Measurements from ENCODE around the gene CREB3L2.
"Not testable (repeated sequence)": the region's sequence is repeated elsewhere in the genome, so short reads cannot be mapped to it uniquely, and the experiment has no call there.

CREB3L2 gene

GRCh38 chr7:138024765-138025164, 22.9 kb upstream of the CREB3L2 start:
- peaks cover 6% of the 10 kb centered on the region for H3K9me3 Mint-ChIP-seq (ENCODE audit: low read depth)
- H3K27ac Mint-ChIP-seq, result no peak overlapping the region
- peaks cover 6% of the 10 kb centered on the region for H3K4me1 Mint-ChIP-seq (ENCODE audit: low read depth)
- peaks cover 5% of the 10 kb centered on the region for H3K27me3 Mint-ChIP-seq
- no peak overlapping the region for H3K4me3 Mint-ChIP-seq
- peaks cover 5% of the 10 kb centered on the region for H3K36me3 Mint-ChIP-seq

GRCh38 chr7:138024343-138024691, 22.4 kb upstream of the CREB3L2 start:
- Mint-ChIP-seq H3K36me3 (peaks cover 5% of the 10 kb centered on the region), H3K27me3 (peaks cover 5% of the 10 kb centered on the region), H3K9me3 (ENCODE audit: low read depth) (peaks cover 6% of the 10 kb centered on the region), H3K4me3 (no peak overlapping the region), H3K27ac (no peak overlapping the region), H3K4me1 (ENCODE audit: low read depth) (peaks cover 6% of the 10 kb centered on the region)

GRCh38 chr7:138023618-138024342, 21.9 kb upstream of the CREB3L2 start:
- Mint-ChIP-seq H3K9me3 (ENCODE audit: low read depth) (peaks cover 6% of the 10 kb centered on the region), H3K27me3 (peaks cover 3% of the 10 kb centered on the region), H3K4me3 (no peak overlapping the region), H3K36me3 (peaks cover 5% of the 10 kb centered on the region), H3K27ac (no peak overlapping the region), H3K4me1 (ENCODE audit: low read depth) (peaks cover 6% of the 10 kb centered on the region)

- Mint-ChIP-seq H3K4me1 (ENCODE audit: low read depth) (peaks cover 6% of the 10 kb centered on the region), H3K27me3 (no peaks in the 10 kb centered on the region), H3K27ac (no peak overlapping the region), H3K9me3 (ENCODE audit: low read depth) (peaks cover 6% of the 10 kb centered on the region), H3K4me3 (no peak overlapping the region), H3K36me3 (peaks cover 5% of the 10 kb centered on the region)
Measured at GRCh38 chr7:138021889-138022288, 20.0 kb upstream of the CREB3L2 start.

- Mint-ChIP-seq H3K9me3 (ENCODE audit: low read depth) (no peaks in the 10 kb centered on the region), H3K27me3 (no peaks in the 10 kb centered on the region), H3K36me3 (peaks cover 2% of the 10 kb centered on the region), H3K4me1 (ENCODE audit: low read depth) (no peaks in the 10 kb centered on the region), H3K4me3 (no peak overlapping the region), H3K27ac (no peak overlapping the region)
Measured at GRCh38 chr7:138017992-138018391, 16.1 kb upstream of the CREB3L2 start.

GRCh38 chr7:138015096-138015495, 13.2 kb upstream of the CREB3L2 start:
- H3K36me3 Mint-ChIP-seq, result no peaks in the 10 kb centered on the region
- H3K9me3 Mint-ChIP-seq (ENCODE audit: low read depth), result no peaks in the 10 kb centered on the region
- no peak overlapping the region for H3K4me3 Mint-ChIP-seq
- H3K27me3 Mint-ChIP-seq, result no peaks in the 10 kb centered on the region
- no peak overlapping the region for H3K27ac Mint-ChIP-seq
- no peaks in the 10 kb centered on the region for H3K4me1 Mint-ChIP-seq (ENCODE audit: low read depth)

GRCh38 chr7:138014686-138015085, 12.8 kb upstream of the CREB3L2 start:
- Mint-ChIP-seq H3K9me3 (ENCODE audit: low read depth) (no peaks in the 10 kb centered on the region), H3K4me3 (no peak overlapping the region), H3K4me1 (ENCODE audit: low read depth) (no peaks in the 10 kb centered on the region), H3K27me3 (no peaks in the 10 kb centered on the region), H3K27ac (no peak overlapping the region), H3K36me3 (no peaks in the 10 kb centered on the region)

GRCh38 chr7:138014201-138014600, 12.3 kb upstream of the CREB3L2 start:
- H3K27ac Mint-ChIP-seq; H3K4me3 Mint-ChIP-seq; H3K4me1 Mint-ChIP-seq (ENCODE audit: low read depth); H3K9me3 Mint-ChIP-seq (ENCODE audit: low read depth); H3K27me3 Mint-ChIP-seq; H3K36me3 Mint-ChIP-seq: not testable (repeated sequence)

- H3K9me3 Mint-ChIP-seq (ENCODE audit: low read depth), result no peaks in the 10 kb centered on the region
- H3K27me3 Mint-ChIP-seq, result no peaks in the 10 kb centered on the region
Measured at GRCh38 chr7:138009350-138009653, 7.4 kb upstream of the CREB3L2 start.

GRCh38 chr7:138008588-138009349, 6.9 kb upstream of the CREB3L2 start:
- Mint-ChIP-seq H3K27me3 (no peaks in the 10 kb centered on the region), H3K27ac (no peak overlapping the region), H3K4me1 (ENCODE audit: low read depth) (peaks cover 3% of the 10 kb centered on the region), H3K36me3 (no peaks in the 10 kb centered on the region), H3K4me3 (no peak overlapping the region), H3K9me3 (ENCODE audit: low read depth) (no peaks in the 10 kb centered on the region)

More at GRCh38 chr7:138009350-138009653, 7.4 kb upstream of the CREB3L2 start:
- H3K4me1 Mint-ChIP-seq (ENCODE audit: low read depth), result peaks cover 3% of the 10 kb centered on the region
- H3K36me3 Mint-ChIP-seq, result no peaks in the 10 kb centered on the region
- H3K27ac Mint-ChIP-seq, result no peak overlapping the region
- no peak overlapping the region for H3K4me3 Mint-ChIP-seq

- no peaks in the 10 kb centered on the region for H3K36me3 Mint-ChIP-seq
- no peak overlapping the region for H3K4me3 Mint-ChIP-seq
- no peak overlapping the region for H3K27ac Mint-ChIP-seq
- no peaks in the 10 kb centered on the region for H3K27me3 Mint-ChIP-seq
- H3K4me1 Mint-ChIP-seq (ENCODE audit: low read depth), result peaks cover 3% of the 10 kb centered on the region
- no peaks in the 10 kb centered on the region for H3K9me3 Mint-ChIP-seq (ENCODE audit: low read depth)
Measured at GRCh38 chr7:138008019-138008587, 6.2 kb upstream of the CREB3L2 start.

- H3K4me1 Mint-ChIP-seq (ENCODE audit: low read depth), result peaks cover 10% of the 10 kb centered on the region
- no peaks in the 10 kb centered on the region for H3K36me3 Mint-ChIP-seq
- H3K4me3 Mint-ChIP-seq, result no peak overlapping the region
- no peaks in the 10 kb centered on the region for H3K9me3 Mint-ChIP-seq (ENCODE audit: low read depth)
- no peaks in the 10 kb centered on the region for H3K27me3 Mint-ChIP-seq
- H3K27ac Mint-ChIP-seq, result no peak overlapping the region
Measured at GRCh38 chr7:138006106-138006505, 4.2 kb upstream of the CREB3L2 start.

GRCh38 chr7:138004936-138005335, 3.0 kb upstream of the CREB3L2 start:
- no peaks in the 10 kb centered on the region for H3K9me3 Mint-ChIP-seq (ENCODE audit: low read depth)
- H3K4me1 Mint-ChIP-seq (ENCODE audit: low read depth), result peaks cover 19% of the 10 kb centered on the region
- H3K36me3 Mint-ChIP-seq, result no peaks in the 10 kb centered on the region
- no peaks in the 10 kb centered on the region for H3K27me3 Mint-ChIP-seq
- H3K4me3 Mint-ChIP-seq, result no peak overlapping the region
- H3K27ac Mint-ChIP-seq, result no peak overlapping the region

GRCh38 chr7:138004046-138004445, 2.2 kb upstream of the CREB3L2 start:
- H3K9me3 Mint-ChIP-seq (ENCODE audit: low read depth), result no peaks in the 10 kb centered on the region
- no peak overlapping the region for H3K4me3 Mint-ChIP-seq
- no peaks in the 10 kb centered on the region for H3K27me3 Mint-ChIP-seq
- H3K36me3 Mint-ChIP-seq, result no peaks in the 10 kb centered on the region
- no peak overlapping the region for H3K27ac Mint-ChIP-seq
- H3K4me1 Mint-ChIP-seq (ENCODE audit: low read depth), result peaks cover 25% of the 10 kb centered on the region

GRCh38 chr7:138002828-138003189, 923 bp upstream of the CREB3L2 start:
- H3K27ac Mint-ChIP-seq, result peak overlapping the region; percentile 95
- peaks cover 26% of the 10 kb centered on the region for H3K4me1 Mint-ChIP-seq (ENCODE audit: low read depth)
- no peaks in the 10 kb centered on the region for H3K27me3 Mint-ChIP-seq
- peak overlapping the region; percentile 95 for H3K4me3 Mint-ChIP-seq
- no peaks in the 10 kb centered on the region for H3K9me3 Mint-ChIP-seq (ENCODE audit: low read depth)
- H3K36me3 Mint-ChIP-seq, result no peaks in the 10 kb centered on the region
